Measurements from ENCODE around the gene SETD7.
"Not testable (repeated sequence)": the region's sequence is repeated elsewhere in the genome, so short reads cannot be mapped to it uniquely, and the experiment has no call there.

SETD7 gene

GRCh38 chr4:139455126-139455538 lies 100.9 kb downstream of the SETD7 start:
- no peak for TF ChIP-seq CTCF (IDR thresholded peaks at IDR 0.05; ENCODE audit: insufficient read depth, low read depth, low read length, missing control alignments)
- H3K4me3 ChIP-seq (ENCODE audit: low read length) = peak overlapping the region; percentile 91
- no peak for DNase-seq (ENCODE audit: low read depth)

GRCh38 chr4:139454111-139455045 lies 101.6 kb downstream of the SETD7 start, which contains the start of gene RAB33B:
Gene RAB33B, plus strand, starts transcription at chr4:139454121. Its CDS starts 75 bp downstream, at chr4:139454196.
- no peak for TF ChIP-seq CTCF (IDR thresholded peaks at IDR 0.05; ENCODE audit: insufficient read depth, low read depth, low read length, missing control alignments)
- peak; percentile 19 for DNase-seq (ENCODE audit: low read depth)
- peak within 1 kb of the TSS; percentile 91 for H3K4me3 ChIP-seq (ENCODE audit: low read length)

DNA sequence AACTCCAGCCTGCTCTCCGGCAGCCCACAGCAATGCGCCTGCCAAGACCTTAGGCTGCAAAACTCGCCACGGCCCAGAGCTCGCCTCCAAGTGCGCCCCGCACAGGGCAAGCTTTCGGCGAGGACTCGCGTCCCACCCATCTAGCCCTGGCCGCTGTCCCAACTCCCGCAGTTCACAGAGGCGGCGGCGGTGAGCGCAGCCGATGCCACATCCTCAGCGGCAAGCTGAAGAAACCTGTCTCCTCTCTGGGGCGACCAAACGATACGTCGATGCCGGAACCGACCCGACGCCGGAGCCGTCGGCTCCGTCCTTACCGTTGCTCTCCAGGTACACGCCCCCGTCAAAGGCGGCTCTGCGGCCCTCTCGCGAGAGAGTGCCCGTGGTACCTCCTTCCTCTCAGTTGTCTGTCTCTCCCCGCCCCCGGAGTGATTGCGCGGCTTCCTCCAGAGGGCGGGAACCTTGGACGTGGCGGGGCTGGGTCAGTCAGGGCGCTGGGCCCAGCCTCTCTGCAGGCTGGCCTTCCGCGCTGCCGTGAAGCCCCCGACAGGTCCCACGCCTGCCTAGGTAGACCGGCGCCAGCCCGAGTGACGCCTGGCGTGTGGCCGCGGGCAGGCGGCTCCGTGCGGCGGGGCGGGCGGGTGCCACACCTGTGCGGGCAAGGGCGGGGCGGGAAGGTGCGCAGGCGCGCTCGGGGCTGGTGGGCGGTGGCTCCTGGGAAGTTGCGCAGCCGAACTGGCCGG lies 102.5 kb downstream of the SETD7 start:
- H3K4me3 ChIP-seq (ENCODE audit: low read length) = peak overlapping the region; percentile 91
- peak; percentile 99 for DNase-seq (ENCODE audit: low read depth)

DNA sequence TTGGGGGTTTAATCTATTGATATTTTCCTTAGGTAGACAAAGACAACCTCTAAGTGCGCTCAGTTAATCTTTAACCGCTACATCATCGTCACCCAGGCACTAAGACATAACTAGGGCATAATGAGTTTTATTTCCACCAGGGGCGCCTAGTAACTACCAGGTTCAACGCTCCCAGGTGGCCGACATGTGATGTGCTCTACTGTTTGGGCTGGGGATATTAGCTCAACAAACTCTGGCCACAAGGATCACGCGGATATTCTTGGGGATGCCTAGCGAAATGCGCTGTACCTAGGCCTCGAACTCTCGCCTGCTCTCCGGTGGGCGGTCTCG lies 103.0 kb downstream of the SETD7 start:
- peak; percentile 39 for TF ChIP-seq CTCF (IDR thresholded peaks at IDR 0.05; ENCODE audit: insufficient read depth, low read depth, low read length, missing control alignments)
- peak; percentile 83 for DNase-seq (ENCODE audit: low read depth)
- H3K4me3 ChIP-seq (ENCODE audit: low read length) = peak overlapping the region; percentile 83

More for the DNA sequence above, 102.5 kb downstream of the SETD7 start:
- peak; percentile 2 for TF ChIP-seq CTCF (IDR thresholded peaks at IDR 0.05; ENCODE audit: insufficient read depth, low read depth, low read length, missing control alignments)

GRCh38 chr4:139451997-139452396 lies 104.0 kb downstream of the SETD7 start:
- peak overlapping the region; percentile 83 for H3K4me3 ChIP-seq (ENCODE audit: low read length)
- DNase-seq (ENCODE audit: low read depth) = no peak
- TF ChIP-seq CTCF (IDR thresholded peaks at IDR 0.05; ENCODE audit: insufficient read depth, low read depth, low read length, missing control alignments) = no peak

GRCh38 chr4:139450586-139450985 lies 105.4 kb downstream of the SETD7 start:
- peak; percentile 54 for DNase-seq (ENCODE audit: low read depth)
- no peak for TF ChIP-seq CTCF (IDR thresholded peaks at IDR 0.05; ENCODE audit: insufficient read depth, low read depth, low read length, missing control alignments)
- no peak overlapping the region for H3K4me3 ChIP-seq (ENCODE audit: low read length)

DNA sequence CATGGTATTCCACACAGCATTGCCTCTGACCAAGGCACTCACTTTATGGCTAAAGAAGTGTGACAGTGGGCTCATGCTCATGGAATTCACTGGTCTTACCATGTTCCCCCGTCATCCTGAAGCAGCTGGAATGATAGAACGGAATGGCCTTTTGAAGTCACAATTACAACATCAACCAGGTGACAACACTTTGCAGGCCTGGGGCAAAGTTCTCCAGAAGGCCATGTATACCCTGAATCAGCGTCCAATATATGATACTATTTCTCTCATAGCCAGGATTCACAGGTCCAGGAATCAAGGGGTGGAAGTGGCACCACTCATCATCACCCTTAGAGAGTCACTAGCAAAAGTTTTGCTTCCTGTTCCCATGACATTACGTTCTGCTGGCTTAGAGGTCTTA lies 108.9 kb downstream of the SETD7 start:
- not testable (repeated sequence) for H3K4me3 ChIP-seq (ENCODE audit: low read length); DNase-seq (ENCODE audit: low read depth)

Measured in epithelial cell of esophagus (primary cell).